GM12873 (cell line): ENCODE results near the gene UBE2QL1.

ENCODE experiments used
- CTCF ChIP-seq: IDR thresholded peaks from 2 replicates; pipeline ENCODE4 v1.5.1; 2012; ENCODE audit warnings: low read depth, mild to moderate bottlenecking, moderate library complexity, low read length, control low read depth; ENCODE audit not compliant: insufficient read depth; ENCODE audit errors: missing control alignments

The UBE2QL1 gene

DNA sequence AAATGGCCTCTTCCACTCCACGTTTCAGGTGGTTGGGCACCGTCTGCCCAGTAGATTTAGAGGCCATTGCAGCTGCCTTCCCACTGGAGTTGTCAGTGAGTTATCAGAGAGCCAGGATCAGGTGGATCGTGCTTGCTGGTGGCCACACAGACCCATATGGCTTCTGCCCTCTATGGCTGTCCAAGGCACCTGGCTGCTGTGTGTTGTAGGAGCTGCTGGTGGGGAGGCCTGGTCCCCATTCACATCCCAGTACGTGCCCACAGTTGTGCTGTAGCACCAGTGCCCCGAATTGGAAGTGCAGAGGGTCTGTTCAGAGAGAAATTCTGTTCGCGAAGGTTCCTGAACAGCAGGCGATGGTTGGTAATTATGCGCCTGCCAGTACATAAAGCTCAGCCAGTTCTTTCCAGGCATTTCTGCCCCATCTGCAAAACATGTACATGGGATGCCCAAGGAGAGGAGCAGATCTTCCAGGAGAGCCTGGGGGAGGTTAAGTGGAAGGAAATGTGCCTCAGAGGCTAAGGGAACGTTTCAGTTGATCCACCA, 41.1 kb downstream of the UBE2QL1 start:
- no peak for TF ChIP-seq CTCF

DNA sequence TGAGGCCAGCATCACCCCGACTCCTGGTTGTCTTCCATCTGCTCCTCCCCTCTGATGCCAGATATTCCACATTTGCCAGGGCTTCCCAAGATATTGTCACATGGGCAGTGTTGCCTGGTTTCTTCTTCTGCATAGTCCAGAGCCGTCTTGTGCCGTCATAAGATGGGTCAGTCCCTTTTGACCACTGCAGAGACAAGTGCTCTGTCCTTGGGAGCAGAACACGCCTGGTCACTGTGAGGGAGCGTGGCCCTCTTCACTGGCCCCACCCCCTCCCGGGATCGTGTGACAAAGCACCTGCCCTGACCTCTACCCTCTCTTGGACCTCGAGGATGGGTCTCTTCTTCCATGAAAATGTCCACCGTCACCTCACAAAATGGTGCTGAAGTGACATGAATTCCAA, 41.6 kb downstream of the UBE2QL1 start:
- TF ChIP-seq CTCF, result no peak

DNA sequence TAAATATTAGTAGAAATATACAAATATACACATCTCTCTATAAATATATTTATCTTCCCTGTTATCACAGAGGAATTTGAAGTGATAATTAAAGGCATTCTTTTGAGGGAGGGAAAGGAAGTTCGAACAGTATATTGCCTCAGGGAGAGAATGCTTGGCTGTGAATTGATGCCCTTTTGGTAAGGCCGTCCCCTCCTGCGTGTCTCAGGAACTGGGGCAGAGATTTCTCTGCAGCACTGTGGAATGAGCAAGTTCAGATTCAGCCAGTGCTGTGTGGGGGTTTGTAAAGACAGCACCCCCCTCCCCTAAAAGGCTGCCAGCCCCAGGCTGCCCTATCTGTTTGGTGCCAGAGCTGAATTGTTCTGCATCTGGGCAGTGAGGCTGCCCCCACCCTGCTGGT, 42.0 kb downstream of the UBE2QL1 start:
- no peak for TF ChIP-seq CTCF

- no peak for TF ChIP-seq CTCF
Measured at GRCh38 chr5:6491196-6491918, 42.7 kb downstream of the UBE2QL1 start.

DNA sequence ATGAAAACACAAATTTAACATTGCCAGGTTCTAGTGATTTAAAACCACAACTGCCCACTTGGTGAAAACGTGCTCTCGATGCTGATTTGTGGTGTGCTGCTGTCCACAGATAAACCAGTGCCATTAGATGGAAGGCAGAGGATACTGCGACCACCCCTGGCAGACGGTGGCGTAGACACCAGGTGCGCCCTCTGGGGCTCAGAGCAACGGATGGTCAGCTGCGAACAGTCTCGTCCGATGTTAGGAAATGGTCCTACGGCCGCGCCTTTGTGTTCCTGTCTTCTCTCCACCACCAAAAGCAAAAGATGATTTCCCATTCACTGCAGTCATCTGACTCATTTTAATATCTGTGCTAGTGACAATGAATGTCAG, 43.2 kb downstream of the UBE2QL1 start:
- no peak for TF ChIP-seq CTCF

- no peak for TF ChIP-seq CTCF
Measured at GRCh38 chr5:6492934-6493333, 44.3 kb downstream of the UBE2QL1 start.

GRCh38 chr5:6493681-6494454, 45.2 kb downstream of the UBE2QL1 start:
- TF ChIP-seq CTCF, result no peak
